Kidney (tissue), 14 donors: ENCODE results near the gene HPS1. TPM values are rescaled to one million over a fixed set of nuclear protein-coding genes. Genes with fewer than 3 reads are reported as not detected.

ENCODE experiments used
- DNase-seq, 5 donors: peaks; one replicate each; pipeline ENCODE4 v3.0.0-alpha.2; 2013 to 2020
- FAIRE-seq: peaks from 2 replicates; lab custom pipeline; 2012; peaks lifted over from hg19 to GRCh38; lab: Jason Lieb, UNC
- H3K27ac ChIP-seq, 2 donors: one replicate each; pipeline ENCODE4 v1.7.0; 2013; ENCODE audit warnings: low read depth in 2 of 2, low read length in 2 of 2, inconsistent platforms in 1 of 2
- H3K27me3 ChIP-seq: one replicate; pipeline ENCODE4 v1.7.1; 2013; ENCODE audit warnings: low read length, inconsistent platforms; ENCODE audit not compliant: control insufficient read depth, insufficient read depth
- H3K36me3 ChIP-seq, 3 donors: one replicate each; pipeline versions ENCODE4 v1.7.0 to v1.7.1; 2013; ENCODE audit warnings: low read length in 3 of 3, control low read depth in 1 of 3, inconsistent platforms in 1 of 3; ENCODE audit not compliant: insufficient read depth in 3 of 3, control insufficient read depth in 2 of 3
- H3K4me1 ChIP-seq, 3 donors: one replicate each; pipeline versions ENCODE4 v1.7.0 to v1.7.1; 2013; ENCODE audit warnings: low read length in 3 of 3, inconsistent platforms in 1 of 3, low read depth in 1 of 3; ENCODE audit not compliant: control insufficient read depth in 2 of 3, insufficient read depth in 2 of 3
- H3K4me3 ChIP-seq, 3 donors: one replicate each; pipeline versions ENCODE4 v1.7.0 to v1.8.1; 2013; ENCODE audit warnings: low read length in 3 of 3, control low read depth in 1 of 3, inconsistent platforms in 1 of 3
- H3K9ac ChIP-seq, 3 donors: one replicate each; pipeline versions ENCODE4 v1.7.0 to v1.7.1; 2013; ENCODE audit warnings: low read length in 3 of 3, control low read depth in 1 of 3, inconsistent platforms in 1 of 3
- H3K9me3 ChIP-seq, 3 donors: one replicate each; pipeline versions ENCODE4 v1.7.0 to v1.7.1; 2013; ENCODE audit warnings: low read length in 3 of 3, control low read depth in 1 of 3, inconsistent platforms in 1 of 3; ENCODE audit not compliant: control insufficient read depth in 2 of 3, insufficient read depth in 1 of 3
- intact Hi-C: fragments of 100-400 bp; cut with DNase I; formaldehyde crosslinking; loops from one replicate; pipeline ENCODE4 v1.11.1; 2022
- polyA plus RNA-seq: library from polyadenylated mRNA; stranded (reverse); fragments of 350-450 nt; fragmentation: Illumina TruSeq; extraction: RNeasy Lipid Tissue Mini Kit (QIAGEN cat#74804); gene quantifications from one replicate; pipeline ENCODE4 v1.2.3, GENCODE V29; 2014; ENCODE audit warnings: low read depth, low replicate concordance; ENCODE audit not compliant: insufficient read depth
- total RNA-seq: library from RNA; stranded (reverse); fragmentation: NEBNext Ultra II Directional; extraction: Animal tissue kit (Norgen Biotek cat#: 25700); gene quantifications from one replicate; pipeline ENCODE4 v1.2.1, GENCODE V29; 2021
- TF ChIP-seq, protein P1 (sequence below): IDR thresholded peaks from 3 replicates; pipeline ENCODE4 v1.5.1; 2012; ENCODE audit warnings: mild to moderate bottlenecking, moderate library complexity, borderline replicate concordance; ENCODE audit not compliant: insufficient read depth; ENCODE audit errors: extremely low read depth
- donor health status: control.
- donor health status: control.
- donor health status: control.
- donor health status: control.
- donor health status: control.
- donor health status: DM: yes; HTN: yes; CAD: no.
- donor health status: Normal renal cell carcinoma (clear cell type).

The HPS1 gene
- total and polyA plus RNA-seq, 2 donors from 2014 or later = 42.7 to 63.3 TPM

DNA sequence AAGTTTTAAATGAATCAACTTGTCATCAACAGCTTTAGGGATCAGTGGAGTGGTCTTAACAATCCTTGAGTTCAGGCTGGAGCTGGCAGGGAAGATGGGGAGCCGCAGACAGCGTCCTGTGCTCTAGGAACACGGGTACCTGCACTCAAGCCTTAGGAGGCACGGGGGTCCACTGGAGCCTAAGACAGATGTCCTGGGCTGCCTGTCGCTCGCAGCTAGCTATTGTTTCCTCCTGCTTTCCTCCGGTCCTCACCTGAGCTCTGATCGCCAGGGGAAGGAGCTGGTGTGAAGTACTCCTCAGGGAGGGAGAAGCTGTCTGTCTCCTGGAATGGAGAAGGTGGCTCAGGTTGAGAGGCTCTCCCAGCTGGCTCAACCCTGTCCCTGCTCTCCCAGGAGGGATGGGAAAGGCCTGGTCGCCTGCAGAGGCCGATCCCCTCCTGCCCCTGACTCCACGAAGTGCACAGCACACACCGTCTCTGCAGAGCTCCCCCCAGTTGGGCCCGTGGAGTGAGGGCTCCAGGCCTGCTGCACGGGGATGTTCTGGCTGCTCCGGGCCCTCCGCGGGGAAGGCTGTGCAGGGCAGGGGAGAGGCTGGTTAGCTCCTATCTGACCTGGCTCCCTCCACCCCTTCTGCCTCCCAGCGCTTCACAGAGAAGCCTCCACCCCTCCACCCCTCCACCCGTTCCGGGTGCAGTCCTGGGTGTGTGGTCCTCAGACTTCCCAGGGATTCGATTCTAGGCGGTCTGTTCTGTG, 17.2 kb downstream of the HPS1 start:
- Histone ChIP-seq H3K27ac (no peak overlapping the region), H3K9me3 (no peaks in the 10 kb centered on the region), H3K9ac (no peak overlapping the region), H3K4me1 (no peaks in the 10 kb centered on the region), H3K4me3 (no peak overlapping the region), H3K36me3 (peaks cover 0 to 30% (median 28%) of the 10 kb centered on the region in 3 donors), H3K27me3 (no peaks in the 10 kb centered on the region)
- FAIRE-seq (no peak), DNase-seq (no peak)
- TF ChIP-seq, protein P1, sequence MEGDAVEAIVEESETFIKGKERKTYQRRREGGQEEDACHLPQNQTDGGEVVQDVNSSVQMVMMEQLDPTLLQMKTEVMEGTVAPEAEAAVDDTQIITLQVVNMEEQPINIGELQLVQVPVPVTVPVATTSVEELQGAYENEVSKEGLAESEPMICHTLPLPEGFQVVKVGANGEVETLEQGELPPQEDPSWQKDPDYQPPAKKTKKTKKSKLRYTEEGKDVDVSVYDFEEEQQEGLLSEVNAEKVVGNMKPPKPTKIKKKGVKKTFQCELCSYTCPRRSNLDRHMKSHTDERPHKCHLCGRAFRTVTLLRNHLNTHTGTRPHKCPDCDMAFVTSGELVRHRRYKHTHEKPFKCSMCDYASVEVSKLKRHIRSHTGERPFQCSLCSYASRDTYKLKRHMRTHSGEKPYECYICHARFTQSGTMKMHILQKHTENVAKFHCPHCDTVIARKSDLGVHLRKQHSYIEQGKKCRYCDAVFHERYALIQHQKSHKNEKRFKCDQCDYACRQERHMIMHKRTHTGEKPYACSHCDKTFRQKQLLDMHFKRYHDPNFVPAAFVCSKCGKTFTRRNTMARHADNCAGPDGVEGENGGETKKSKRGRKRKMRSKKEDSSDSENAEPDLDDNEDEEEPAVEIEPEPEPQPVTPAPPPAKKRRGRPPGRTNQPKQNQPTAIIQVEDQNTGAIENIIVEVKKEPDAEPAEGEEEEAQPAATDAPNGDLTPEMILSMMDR = no peak
- intact Hi-C loops = no loop called here

DNA sequence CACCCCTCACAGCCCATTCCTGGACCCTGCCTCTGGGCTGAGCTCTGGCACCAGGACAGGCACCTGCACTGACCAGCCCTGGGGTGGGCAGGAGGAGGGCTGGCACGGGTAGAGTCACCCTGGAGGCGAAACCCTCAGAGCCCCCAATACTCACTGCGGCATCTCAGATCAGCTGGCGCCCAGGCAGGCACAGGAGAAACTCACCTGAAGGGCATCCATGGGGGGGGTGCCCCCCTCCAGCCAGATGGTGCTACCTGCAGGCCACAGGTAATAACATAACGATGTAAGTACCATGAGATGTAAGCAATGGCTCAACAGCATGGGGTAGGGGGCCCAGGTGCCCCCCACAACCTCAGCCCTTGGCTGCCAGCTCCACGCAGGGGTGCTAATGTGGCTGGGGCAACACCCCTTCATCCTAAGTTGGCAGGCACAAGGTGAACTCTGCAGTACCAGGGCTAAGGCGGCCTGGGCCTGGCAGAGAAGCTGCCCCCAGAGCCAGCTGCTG, 19.7 kb downstream of the HPS1 start:
- TF ChIP-seq, protein P1 = no peak
- DNase-seq (no peak), FAIRE-seq (no peak)
- H3K4me1 ChIP-seq = no peaks in the 10 kb centered on the region
- no peak overlapping the region for H3K4me3 ChIP-seq
- intact Hi-C loops = no loop called here
- H3K27me3 ChIP-seq = no peaks in the 10 kb centered on the region
- H3K27ac ChIP-seq = no peak overlapping the region
- no peak overlapping the region for H3K9ac ChIP-seq
- H3K36me3 ChIP-seq = peaks cover 0 to 19% (median 16%) of the 10 kb centered on the region in 3 donors
- no peaks in the 10 kb centered on the region for H3K9me3 ChIP-seq

DNA sequence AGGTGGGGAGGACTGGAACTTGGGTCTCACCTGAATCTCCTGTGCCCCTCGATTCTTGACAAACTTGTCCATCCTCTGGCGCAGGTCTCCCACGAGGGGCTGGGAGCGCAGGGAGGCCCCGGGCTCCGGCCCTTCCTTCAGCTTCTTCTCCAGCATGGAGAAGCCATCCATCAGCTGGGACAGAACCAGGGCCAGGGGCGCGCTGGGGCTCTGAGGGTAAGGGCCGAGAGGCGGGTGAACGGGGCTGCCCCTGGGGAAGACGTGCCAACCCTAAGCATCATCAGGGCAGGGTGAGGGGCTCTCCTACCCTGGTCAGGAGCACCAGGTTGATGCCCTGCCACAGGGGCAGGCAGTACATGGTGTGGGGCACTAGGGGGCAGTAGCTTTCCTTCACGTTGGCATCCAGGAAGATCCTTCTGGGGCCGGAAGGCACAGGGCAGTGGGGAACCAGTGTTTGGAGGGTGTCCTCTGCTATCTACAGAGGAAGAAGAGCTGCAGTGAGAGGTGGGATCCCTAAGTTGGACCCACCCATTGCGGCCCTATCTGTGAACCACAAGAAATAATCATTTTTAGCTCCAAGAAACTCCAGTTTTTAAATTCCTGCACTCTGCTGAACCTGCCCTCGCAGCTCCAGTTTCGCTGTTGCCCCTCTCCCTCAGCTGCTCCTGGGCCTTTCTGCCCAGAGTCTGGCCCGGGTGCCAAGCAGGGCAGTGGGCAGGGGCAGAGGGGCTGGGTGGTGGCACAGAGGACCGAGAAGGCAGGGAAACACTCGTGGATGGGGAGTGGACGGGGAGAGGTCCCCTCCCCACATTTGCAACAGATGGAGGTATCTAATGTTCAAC, 21.0 kb downstream of the HPS1 start:
- intact Hi-C loops = no loop called here

More for the DNA sequence above, 21.0 kb downstream of the HPS1 start:
- Histone ChIP-seq H3K9ac (no peak overlapping the region), H3K4me1 (no peaks in the 10 kb centered on the region), H3K27me3 (no peaks in the 10 kb centered on the region), H3K36me3 (peaks cover 0 to 10% (median 8%) of the 10 kb centered on the region in 3 donors), H3K4me3 (no peak overlapping the region), H3K9me3 (no peaks in the 10 kb centered on the region), H3K27ac (no peak overlapping the region)
- FAIRE-seq (no peak), DNase-seq (no peak)
- TF ChIP-seq, protein P1 = peak; percentile 50
